Cerebellar nuclear complex (tissue), 1 donor: ENCODE measurements around the gene MAP4K4.

Experiments used
- DNase-seq, 2 experiments: peaks; one replicate each; lab custom pipeline; 2025; lab: John Stamatoyannopoulos, UW

The MAP4K4 gene

DNA sequence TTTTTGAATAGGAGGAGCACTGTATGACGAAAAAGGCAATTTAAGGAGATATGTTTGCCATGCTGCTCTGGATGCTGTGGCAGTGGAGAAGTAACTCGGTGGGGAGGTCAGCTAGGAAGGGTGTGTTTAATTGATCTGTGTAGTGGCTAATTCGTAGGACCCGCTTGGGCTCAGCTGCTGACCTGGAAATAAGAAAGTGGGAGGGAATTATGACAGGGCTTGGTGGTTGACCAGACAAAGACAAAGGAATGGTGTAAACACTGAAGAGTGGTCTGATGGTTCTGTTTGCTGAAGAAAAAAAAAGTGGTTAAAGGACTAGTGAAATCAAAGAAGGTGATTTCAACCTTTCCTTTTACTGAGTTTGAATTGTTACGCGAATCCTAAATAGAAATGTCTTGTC, 146.0 kb downstream of the MAP4K4 start:
- no peak for DNase-seq

GRCh38 chr2:101844055-101844635, 146.6 kb downstream of the MAP4K4 start:
- no peak for DNase-seq

DNA sequence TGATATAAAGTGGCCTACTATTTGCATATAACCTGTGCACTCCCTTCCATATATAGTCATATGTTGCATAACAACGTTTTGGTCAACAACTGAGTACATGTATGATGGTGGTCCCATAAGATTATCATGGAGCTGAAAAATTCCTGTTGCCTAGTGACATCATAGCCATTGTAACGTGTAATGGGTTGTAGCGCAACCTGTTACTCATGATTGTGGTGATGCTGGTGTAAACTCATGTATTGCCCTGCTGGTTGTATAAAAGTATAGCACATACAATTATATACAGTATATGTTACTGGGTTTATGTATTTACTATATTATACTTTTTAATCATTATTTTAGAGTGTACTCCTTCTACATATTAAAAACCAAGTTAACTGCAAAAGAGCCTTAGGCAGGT, 149.5 kb downstream of the MAP4K4 start:
- no peak for DNase-seq

- no peak for DNase-seq
These were observed 150.3 kb downstream of the MAP4K4 start for GRCh38 chr2:101847661-101848339.

GRCh38 chr2:101848769-101849410, 151.4 kb downstream of the MAP4K4 start:
- DNase-seq = no peak

GRCh38 chr2:101850450-101850849, 152.9 kb downstream of the MAP4K4 start:
- DNase-seq = no peak

GRCh38 chr2:101850991-101851390, 153.5 kb downstream of the MAP4K4 start:
- DNase-seq = no peak

- DNase-seq = no peak
These were observed 155.3 kb downstream of the MAP4K4 start for GRCh38 chr2:101852824-101853223.

GRCh38 chr2:101854877-101855276, 157.4 kb downstream of the MAP4K4 start:
- DNase-seq = no peak

GRCh38 chr2:101855776-101856175, 158.3 kb downstream of the MAP4K4 start:
- DNase-seq = no peak

GRCh38 chr2:101858246-101858645, 160.7 kb downstream of the MAP4K4 start:
- DNase-seq = no peak

DNA sequence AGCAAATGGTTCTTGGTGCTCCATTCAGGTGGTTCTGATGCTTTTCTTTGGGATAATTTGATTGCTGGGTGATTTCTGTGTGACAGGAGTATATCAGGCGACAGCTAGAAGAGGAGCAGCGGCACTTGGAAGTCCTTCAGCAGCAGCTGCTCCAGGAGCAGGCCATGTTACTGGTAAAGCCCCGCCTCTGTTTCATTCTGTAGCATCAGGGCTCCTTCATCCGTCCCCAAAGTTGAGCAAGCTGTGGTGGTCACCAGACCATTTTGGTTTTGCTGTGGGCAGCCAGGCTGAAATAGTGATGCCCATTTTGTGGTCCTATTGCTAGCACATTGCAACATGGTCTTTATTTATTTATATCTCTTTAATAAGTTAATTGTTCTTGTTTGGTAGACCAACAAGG, 161.4 kb downstream of the MAP4K4 start:
- DNase-seq = no peak

DNA sequence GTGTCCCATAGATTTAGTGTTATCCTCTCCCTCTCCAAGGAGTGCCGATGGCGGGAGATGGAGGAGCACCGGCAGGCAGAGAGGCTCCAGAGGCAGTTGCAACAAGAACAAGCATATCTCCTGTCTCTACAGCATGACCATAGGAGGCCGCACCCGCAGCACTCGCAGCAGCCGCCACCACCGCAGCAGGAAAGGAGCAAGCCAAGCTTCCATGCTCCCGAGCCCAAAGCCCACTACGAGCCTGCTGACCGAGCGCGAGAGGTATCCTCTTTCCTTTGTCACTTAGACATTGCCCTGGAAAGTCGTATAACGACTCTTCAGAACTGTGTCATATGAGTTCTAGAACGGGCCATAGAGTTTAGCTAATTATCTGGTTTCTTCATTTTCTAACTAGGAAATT, 162.1 kb downstream of the MAP4K4 start:
- DNase-seq = no peak

DNA sequence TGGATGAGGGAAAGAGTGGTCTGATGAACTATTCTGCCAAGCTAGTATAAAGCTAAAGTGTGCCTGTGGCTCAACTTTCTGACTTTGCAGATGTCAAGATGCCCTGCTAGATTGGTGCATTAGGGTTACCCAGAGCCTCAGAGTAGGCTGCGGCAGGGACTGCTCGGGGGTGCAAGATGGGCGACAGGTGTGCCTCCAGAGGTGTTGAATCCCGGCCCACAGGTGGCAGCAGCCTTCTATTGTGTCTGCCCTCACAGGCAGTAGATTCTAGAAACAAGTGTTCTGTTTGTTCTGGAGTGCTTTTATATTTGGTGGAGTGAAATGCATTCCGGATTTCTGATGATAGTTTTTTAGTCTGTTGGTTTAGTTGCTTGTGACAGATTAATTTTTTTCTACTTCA, 162.7 kb downstream of the MAP4K4 start:
- no peak for DNase-seq

DNA sequence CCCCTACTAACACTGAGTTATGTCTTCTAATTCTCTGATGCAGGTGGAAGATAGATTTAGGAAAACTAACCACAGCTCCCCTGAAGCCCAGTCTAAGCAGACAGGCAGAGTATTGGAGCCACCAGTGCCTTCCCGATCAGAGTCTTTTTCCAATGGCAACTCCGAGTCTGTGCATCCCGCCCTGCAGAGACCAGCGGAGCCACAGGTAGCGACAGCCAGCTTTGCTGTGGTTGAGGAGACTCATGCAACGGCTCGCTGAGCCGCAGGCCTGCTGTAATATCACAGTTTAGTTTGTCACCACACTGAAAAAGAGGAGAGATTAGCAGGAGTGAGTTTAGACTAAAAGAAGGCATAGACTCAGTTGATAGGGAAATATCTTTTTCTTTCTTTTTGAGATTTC, 163.3 kb downstream of the MAP4K4 start:
- no peak for DNase-seq

DNA sequence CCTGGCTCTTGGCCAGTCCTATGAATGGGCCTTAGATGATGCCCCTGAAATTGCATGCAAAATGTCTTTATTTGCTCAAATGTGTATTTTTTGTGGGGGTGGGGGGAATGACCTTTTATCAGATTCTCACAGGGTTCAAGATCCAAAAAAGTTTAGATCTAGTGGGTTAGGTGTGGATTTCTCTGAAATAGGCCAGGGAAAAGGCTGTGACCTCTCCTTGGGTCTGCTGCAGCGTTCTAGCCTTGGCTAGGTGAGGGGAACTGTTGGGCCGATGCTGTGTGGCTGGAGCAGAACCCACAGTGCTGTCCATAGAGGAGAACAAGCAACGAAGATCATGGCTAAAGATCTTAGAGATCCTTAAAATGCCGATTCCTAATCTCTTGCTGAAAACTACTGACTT, 163.9 kb downstream of the MAP4K4 start:
- no peak for DNase-seq

DNA sequence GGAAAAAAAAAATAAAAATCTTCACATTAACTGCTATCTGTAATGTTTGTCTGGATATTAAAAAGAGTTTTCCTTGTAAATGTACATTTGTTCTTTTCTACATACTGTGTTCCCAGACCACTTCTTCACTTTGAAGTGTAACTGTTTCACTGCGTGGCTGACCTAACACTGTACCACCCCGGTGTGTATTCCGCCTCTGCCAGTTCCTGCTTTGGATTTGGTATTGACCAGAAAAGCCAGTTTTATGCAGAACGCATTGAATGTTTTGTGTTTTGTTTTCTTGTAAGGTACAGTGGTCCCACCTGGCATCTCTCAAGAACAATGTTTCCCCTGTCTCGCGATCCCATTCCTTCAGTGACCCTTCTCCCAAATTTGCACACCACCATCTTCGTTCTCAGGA, 166.0 kb downstream of the MAP4K4 start:
- no peak for DNase-seq

GRCh38 chr2:101864426-101864825, 166.9 kb downstream of the MAP4K4 start:
- DNase-seq = no peak

DNA sequence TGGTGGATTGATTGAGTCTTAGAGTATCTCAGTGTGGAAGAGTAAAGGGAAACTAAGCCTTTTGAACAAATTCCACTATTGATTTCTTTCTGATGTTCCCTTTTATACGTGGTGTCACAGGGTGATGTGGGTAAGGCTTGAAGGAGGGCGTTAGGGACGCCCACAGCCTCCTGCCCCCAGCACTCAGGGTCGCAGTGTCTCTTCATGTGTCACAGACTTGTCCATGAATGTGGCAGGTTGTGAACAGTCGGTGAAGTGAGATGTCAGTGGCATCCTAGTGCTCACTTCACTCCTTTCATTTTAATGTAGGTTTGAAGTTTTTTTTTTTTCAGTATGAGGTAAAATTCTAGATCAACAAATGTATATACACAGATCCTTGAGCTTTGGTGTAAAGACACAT, 171.0 kb downstream of the MAP4K4 start:
- DNase-seq = no peak

- DNase-seq = no peak
These were observed 172.0 kb downstream of the MAP4K4 start for GRCh38 chr2:101869527-101869926.

DNA sequence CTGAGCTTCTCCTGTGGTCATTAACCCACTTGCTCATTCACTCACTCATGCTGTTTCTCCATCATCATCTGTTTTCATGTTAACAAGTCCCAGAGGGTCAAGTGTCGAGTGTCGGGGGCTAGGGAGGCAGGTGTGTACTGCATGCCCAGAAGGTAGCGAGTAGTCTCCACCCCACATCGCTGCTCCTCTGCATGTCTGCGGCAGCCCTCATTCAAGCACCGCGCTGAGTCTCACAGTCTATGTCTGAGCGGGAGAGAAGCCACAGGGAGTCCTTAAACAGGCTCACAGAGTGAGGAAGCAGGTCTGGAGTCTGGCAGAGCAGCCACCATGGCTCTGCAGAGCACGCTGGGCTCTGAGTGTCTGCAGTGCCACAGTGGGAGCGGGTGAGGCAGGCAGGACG, 172.9 kb downstream of the MAP4K4 start:
- DNase-seq = no peak

- DNase-seq = no peak
These were observed 174.0 kb downstream of the MAP4K4 start for GRCh38 chr2:101871480-101871879.

GRCh38 chr2:101872480-101872879, 175.0 kb downstream of the MAP4K4 start:
- no peak for DNase-seq

DNA sequence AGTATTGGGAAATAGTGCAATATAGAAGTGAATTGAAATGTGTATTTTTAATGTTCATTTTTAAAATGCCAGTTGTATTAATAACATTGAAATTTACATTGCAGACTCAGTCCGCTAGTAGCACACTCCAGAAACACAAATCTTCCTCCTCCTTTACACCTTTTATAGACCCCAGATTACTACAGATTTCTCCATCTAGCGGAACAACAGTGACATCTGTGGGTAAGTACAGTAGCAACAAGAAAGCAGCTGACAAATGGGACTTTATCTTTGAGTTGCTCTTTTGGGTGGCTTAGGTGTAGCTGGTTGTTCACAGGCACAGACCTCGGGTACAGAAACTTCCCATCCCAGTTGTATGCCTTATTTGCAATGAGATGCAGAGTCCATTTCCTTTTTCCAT, 176.0 kb downstream of the MAP4K4 start:
- no peak for DNase-seq
